ENCODE measurements around the gene CTPS1. TPM values are rescaled to one million over a fixed set of nuclear protein-coding genes. Genes with fewer than 3 reads are reported as not detected.

The CTPS1 gene
- total RNA-seq, 2 experiments from 2014 or later, result 72.6 to 74.5 TPM

DNA sequence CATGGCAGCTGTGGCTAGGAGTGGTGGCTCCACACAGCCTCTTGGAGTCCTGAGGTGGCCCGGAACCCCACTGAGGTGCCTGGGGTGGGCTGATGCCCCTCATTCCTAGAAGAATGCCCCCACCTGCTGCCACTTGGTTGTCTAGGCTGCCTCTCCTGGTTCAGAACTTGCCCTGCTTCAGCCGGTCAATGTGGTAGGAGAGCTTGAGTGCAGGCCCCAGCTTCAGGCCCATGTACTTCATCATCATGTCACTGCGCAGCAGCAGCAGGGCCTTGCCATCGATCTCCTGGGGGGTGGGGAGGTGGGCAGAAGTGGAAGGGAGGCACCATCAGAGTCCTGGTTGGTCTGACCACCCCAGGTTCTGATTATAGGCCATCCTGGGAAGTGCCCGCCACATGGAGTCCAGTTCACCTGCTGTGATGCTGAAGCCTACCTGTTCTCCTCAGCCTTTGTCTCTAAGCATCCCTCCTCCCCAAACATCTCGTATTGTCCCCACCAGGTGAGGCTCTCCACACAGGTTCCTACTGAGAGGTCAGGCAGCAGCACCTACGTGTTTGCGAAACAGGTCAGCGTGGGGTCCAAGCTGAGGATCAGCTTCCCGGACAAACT, 48.6 kb downstream of the CTPS1 start:
- CTCF ChIA-PET, result no interaction called here
- ATAC-seq (no peak), DNase-seq (no peak)
- peaks cover 14% of the 10 kb centered on the region for H3K4me1 Mint-ChIP-seq (ENCODE audit: low read depth)
- no peaks in the 10 kb centered on the region for H3K27me3 Mint-ChIP-seq (ENCODE audit: low read depth)
- POLR2A ChIA-PET, result no interaction called here
- no peak overlapping the region for H3K4me3 Mint-ChIP-seq
- H3K27ac Mint-ChIP-seq, result no peak overlapping the region
- no peaks in the 10 kb centered on the region for H3K9me3 Mint-ChIP-seq (ENCODE audit: insufficient read depth)
- H3K36me3 Mint-ChIP-seq (ENCODE audit: low read depth), result peaks cover 39% of the 10 kb centered on the region

DNA sequence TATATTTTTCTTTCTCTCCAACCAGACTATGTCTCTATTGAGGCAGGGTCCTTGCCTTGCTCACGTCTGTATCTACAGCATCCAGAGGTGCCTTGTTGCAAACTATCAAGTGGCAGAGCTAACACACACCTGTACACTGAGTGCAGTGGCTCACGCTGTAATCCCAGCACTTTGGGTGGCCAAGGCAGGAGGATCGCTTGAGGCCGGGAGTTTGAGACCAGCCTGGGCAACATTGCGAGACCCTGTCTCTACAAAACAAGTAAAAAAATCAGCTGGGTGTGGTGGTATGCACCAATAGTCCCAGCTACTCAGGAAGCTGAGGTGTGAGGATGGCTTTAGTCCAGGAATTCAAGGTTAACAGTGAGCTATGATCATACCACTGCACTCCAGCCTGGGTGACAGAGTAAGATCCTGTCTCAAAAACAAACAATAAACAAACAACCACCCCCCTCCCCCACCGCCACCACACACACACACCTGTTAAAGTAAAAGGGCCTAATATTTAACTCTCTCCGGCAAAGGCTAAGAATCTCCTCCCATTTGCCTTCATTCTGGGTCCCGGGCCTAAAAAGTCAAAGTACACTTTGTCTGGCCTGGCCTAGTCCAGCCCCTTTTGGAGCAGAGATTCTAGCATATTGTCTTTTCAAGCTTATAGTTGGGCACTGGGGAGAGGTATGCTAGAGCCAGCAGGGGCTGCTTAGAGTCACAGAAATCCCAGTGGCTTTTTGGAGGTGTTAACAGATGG, 51.5 kb downstream of the CTPS1 start:
- Mint-ChIP-seq H3K27ac (peak overlapping the region; percentile 16), H3K4me1 (ENCODE audit: low read depth) (peaks cover 5% of the 10 kb centered on the region), H3K9me3 (ENCODE audit: insufficient read depth) (no peaks in the 10 kb centered on the region), H3K4me3 (no peak overlapping the region), H3K36me3 (ENCODE audit: low read depth) (peaks cover 36% of the 10 kb centered on the region), H3K27me3 (ENCODE audit: low read depth) (no peaks in the 10 kb centered on the region)
- CTCF ChIA-PET, result no interaction called here
- POLR2A ChIA-PET, result interaction anchor here (1.0 kb wide), 1 partner anchor 14 kb away, joined by 3 read pairs; no protein-coding TSS in a partner anchor
- DNase-seq, result no peak
- ATAC-seq, result no peak

DNA sequence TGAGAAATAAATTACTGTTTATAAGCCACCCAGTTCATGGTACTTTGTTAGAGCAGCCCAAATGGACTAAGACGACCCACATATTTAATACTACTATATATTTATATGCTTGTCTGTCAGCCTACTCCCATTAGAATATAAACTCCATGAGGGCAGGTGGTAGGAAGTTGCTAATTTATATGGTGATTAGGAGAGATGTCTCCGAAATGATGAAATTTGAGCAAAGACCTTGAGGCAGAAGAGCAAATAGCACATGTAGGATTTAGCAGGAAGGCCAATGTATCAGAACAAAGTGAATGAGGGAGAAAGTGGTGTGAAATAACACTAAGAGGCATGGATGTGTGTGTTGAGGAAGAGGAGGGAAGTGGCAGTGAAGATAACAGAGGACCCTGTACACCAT, 52.7 kb downstream of the CTPS1 start:
- Mint-ChIP-seq H3K27me3 (ENCODE audit: low read depth) (no peaks in the 10 kb centered on the region), H3K27ac (no peak overlapping the region), H3K4me1 (ENCODE audit: low read depth) (no peaks in the 10 kb centered on the region), H3K36me3 (ENCODE audit: low read depth) (peaks cover 33% of the 10 kb centered on the region), H3K4me3 (no peak overlapping the region), H3K9me3 (ENCODE audit: insufficient read depth) (no peaks in the 10 kb centered on the region)
- no peak for ATAC-seq
- no peak for DNase-seq
- POLR2A ChIA-PET, result no interaction called here
- CTCF ChIA-PET, result no interaction called here

DNA sequence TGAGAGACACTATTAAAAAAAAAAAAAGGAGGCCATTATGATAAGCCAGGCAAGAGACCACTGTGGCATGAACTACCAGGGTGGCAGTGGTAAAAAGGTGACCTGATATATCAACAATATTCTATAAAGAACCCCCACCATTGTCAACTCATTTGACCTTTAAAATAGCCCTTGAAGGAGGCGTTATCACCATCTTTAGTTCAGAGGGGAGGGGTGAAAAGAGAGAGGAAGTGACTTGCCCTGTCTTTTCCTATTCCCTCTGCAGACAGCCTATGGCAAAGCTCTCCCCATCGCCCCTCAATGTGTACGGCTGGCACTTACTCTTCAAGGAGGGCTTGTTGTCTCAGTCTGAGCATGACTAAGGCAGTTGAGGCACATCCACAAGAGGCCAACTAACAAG, 53.8 kb downstream of the CTPS1 start:
- DNase-seq, result no peak
- no peak for ATAC-seq
- CTCF ChIA-PET, result no interaction called here
- Mint-ChIP-seq H3K4me3 (no peak overlapping the region), H3K36me3 (ENCODE audit: low read depth) (peaks cover 29% of the 10 kb centered on the region), H3K27ac (no peak overlapping the region), H3K27me3 (ENCODE audit: low read depth) (no peaks in the 10 kb centered on the region), H3K9me3 (ENCODE audit: insufficient read depth) (no peaks in the 10 kb centered on the region), H3K4me1 (ENCODE audit: low read depth) (no peaks in the 10 kb centered on the region)
- POLR2A ChIA-PET, result no interaction called here

DNA sequence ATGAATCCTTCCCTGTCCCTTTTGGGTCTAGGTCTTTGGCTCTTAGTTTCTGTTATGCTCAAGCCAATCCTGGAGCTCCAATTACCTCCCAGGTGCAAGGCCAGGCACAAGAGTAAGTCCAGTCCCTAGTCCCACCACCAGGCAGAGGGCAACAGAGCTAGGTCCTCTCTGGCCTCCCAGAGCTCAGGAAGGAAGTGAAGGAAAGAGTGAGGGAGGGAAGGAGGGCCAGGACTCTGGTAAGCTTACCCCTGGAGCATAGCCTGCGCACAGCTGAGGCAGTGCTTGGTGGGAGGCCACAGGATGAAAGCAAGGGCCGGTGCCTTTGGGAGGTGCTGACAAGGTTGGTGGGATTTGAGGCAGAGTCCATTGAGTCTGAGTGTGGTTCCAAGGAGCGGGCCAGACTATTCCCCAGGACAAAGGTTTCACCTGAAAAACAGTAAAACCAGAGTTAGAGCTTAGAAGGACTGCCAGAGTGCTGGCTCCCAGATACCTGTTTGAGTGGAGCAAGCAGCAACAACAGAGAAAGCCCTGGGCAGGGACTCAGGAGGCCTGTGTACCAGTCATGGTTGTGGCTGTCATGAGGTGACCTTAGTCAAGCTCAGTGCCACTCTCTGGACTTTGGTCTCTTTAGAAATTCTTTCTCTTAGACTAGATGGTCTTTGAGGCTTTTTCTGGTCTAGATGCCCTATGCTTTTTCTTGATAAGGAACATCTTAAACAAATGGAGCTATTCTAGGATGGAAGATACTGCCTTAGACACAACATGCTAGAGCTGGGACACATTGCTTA, 57.8 kb downstream of the CTPS1 start:
- DNase-seq (no peak), ATAC-seq (no peak)
- H3K9me3 Mint-ChIP-seq (ENCODE audit: insufficient read depth), result no peaks in the 10 kb centered on the region
- ChIA-PET CTCF (no interaction called here), POLR2A (no interaction called here)
- no peak overlapping the region for H3K4me3 Mint-ChIP-seq
- H3K27ac Mint-ChIP-seq, result no peak overlapping the region
- peaks cover 16% of the 10 kb centered on the region for H3K36me3 Mint-ChIP-seq (ENCODE audit: low read depth)
- H3K27me3 Mint-ChIP-seq (ENCODE audit: low read depth), result no peaks in the 10 kb centered on the region
- H3K4me1 Mint-ChIP-seq (ENCODE audit: low read depth), result peaks cover 7% of the 10 kb centered on the region

DNA sequence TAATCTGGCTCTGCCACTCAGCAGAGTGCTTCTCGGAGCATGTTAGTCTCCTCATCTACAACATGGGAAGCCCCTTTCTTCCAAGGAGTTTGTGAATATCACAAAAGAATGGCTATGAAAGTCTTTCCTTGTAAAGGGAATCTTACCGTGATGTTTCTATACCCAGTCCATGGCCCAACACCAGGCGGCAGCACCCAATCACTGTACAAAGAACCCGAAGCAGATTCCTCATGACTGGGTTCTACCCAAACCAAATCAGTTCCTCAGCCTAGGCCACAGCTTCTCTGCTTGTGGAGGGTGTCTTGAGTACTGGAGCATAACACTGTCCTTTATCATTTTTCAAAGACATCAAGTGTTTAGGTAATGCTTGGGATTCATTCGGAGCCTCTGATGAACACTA, 58.6 kb downstream of the CTPS1 start:
- POLR2A ChIA-PET, result no interaction called here
- Mint-ChIP-seq H3K9me3 (ENCODE audit: insufficient read depth) (no peaks in the 10 kb centered on the region), H3K36me3 (ENCODE audit: low read depth) (peaks cover 12% of the 10 kb centered on the region), H3K27ac (no peak overlapping the region), H3K27me3 (ENCODE audit: low read depth) (no peaks in the 10 kb centered on the region), H3K4me1 (ENCODE audit: low read depth) (peaks cover 7% of the 10 kb centered on the region), H3K4me3 (no peak overlapping the region)
- CTCF ChIA-PET, result no interaction called here
- DNase-seq (no peak), ATAC-seq (no peak)

DNA sequence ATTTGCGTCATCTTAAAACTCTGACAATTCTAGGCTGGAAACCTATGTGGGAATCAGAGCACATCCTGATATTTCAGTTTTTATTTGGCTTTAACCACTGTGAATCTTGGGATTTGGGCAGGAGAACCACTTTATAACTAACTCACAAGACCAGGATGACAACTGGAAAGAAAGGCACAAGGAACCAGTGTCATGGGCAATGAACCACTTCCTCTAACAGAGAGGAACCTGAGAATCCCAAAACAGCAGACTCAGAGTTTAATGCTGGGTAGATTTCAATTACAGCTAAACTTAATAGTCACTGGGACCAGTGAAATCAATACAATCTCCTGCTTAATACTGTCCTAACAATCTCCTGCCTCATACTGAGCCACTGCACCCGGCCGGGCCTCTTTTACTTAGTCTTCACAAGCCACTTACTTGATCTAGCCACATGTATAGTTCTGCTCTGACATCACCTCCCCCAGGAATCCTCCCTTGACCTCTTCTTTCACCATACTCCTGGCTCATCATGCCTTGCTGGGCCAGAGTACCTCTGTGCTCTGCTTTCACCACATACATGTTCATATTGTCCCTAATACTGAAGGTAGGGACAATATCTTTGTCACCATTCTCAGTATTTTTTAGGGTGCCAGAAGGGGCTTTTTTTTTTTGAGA, 62.2 kb downstream of the CTPS1 start:
- peak overlapping the region; percentile 6 for H3K27ac Mint-ChIP-seq

DNA sequence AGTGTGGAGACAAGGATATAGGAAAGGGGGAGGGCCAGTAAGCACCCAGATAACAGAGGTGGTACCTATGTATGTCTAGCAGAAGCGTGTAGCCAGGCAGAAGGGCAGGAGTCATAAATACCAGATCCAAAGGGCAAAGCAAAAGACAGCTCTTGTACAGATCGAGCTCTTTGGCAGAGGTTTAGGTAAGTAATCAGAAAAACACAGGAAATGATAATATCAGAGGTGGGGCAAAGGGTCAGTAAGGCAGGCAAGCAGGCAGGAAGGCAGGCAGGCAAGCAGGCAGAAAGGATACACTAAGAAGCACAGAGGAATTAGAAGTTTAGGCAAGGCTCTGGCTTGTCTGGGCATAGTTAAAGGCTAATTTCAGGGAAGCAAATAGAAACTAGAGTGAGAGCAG, 64.7 kb downstream of the CTPS1 start:
- H3K27me3 Mint-ChIP-seq (ENCODE audit: low read depth), result no peaks in the 10 kb centered on the region
- ChIA-PET CTCF (no interaction called here), POLR2A (no interaction called here)
- H3K9me3 Mint-ChIP-seq (ENCODE audit: insufficient read depth), result no peaks in the 10 kb centered on the region
- H3K36me3 Mint-ChIP-seq (ENCODE audit: low read depth), result peaks cover 32% of the 10 kb centered on the region
- no peak for DNase-seq
- peaks cover 17% of the 10 kb centered on the region for H3K4me1 Mint-ChIP-seq (ENCODE audit: low read depth)
- peak overlapping the region; percentile 55 for H3K27ac Mint-ChIP-seq
- no peak for ATAC-seq
- no peak overlapping the region for H3K4me3 Mint-ChIP-seq

More for the DNA sequence above, 62.2 kb downstream of the CTPS1 start:
- CTCF ChIA-PET, result no interaction called here
- POLR2A ChIA-PET, result no interaction called here
- ATAC-seq, result no peak
- no peak overlapping the region for H3K4me3 Mint-ChIP-seq
- no peaks in the 10 kb centered on the region for H3K27me3 Mint-ChIP-seq (ENCODE audit: low read depth)
- DNase-seq, result no peak
- peaks cover 17% of the 10 kb centered on the region for H3K4me1 Mint-ChIP-seq (ENCODE audit: low read depth)
- peaks cover 19% of the 10 kb centered on the region for H3K36me3 Mint-ChIP-seq (ENCODE audit: low read depth)
- H3K9me3 Mint-ChIP-seq (ENCODE audit: insufficient read depth), result no peaks in the 10 kb centered on the region

DNA sequence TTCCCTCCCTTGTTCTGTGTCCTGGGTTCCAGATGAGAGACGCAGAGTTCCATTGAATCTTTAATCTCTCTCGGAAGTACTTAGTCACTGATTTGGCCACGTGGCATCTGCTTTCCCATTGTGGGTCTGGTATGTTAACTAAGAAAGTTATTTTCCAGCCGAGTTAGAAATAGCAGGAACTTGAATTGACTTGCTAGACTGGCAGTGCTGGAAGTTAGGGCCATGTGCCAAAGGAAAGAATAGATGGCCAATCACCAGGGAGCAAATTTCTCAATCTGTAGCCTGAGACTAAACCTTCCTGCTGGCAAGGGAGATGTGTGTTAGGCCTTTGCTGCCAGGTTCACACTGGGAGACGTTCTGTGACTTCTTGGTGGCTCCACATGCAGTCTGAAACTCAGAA, 66.2 kb downstream of the CTPS1 start:
- Mint-ChIP-seq H3K36me3 (ENCODE audit: low read depth) (peaks cover 28% of the 10 kb centered on the region), H3K27ac (no peak overlapping the region), H3K4me3 (no peak overlapping the region), H3K4me1 (ENCODE audit: low read depth) (peaks cover 17% of the 10 kb centered on the region), H3K9me3 (ENCODE audit: insufficient read depth) (no peaks in the 10 kb centered on the region), H3K27me3 (ENCODE audit: low read depth) (no peaks in the 10 kb centered on the region)
- ChIA-PET CTCF (no interaction called here), POLR2A (no interaction called here)
- no peak for ATAC-seq
- DNase-seq, result no peak

DNA sequence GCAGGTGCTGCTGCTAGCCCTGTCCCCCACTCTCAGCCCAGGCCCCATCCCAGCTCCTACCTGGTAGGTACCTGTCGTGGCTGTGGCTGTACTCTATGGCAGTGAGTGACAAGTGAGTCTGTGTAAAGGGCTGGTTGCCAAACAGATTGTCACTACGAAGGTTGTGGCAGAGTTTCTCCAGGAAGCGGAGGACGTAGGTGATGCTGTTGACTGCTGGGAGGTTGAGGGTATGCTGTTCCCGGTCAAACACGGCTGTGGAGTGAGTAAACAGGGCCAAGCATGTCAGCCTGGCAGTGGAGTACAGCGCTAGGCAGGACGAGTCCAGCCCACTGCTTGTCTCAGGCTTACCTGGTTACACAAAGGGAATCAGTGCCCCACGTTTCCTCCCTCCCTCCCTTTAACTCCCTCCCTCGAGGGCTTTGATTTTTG, 66.9 kb downstream of the CTPS1 start:
- ATAC-seq (peak; percentile 27), DNase-seq (no peak)
- no peaks in the 10 kb centered on the region for H3K27me3 Mint-ChIP-seq (ENCODE audit: low read depth)
- H3K36me3 Mint-ChIP-seq (ENCODE audit: low read depth), result peaks cover 28% of the 10 kb centered on the region
- CTCF ChIA-PET, result no interaction called here
- peaks cover 16% of the 10 kb centered on the region for H3K4me1 Mint-ChIP-seq (ENCODE audit: low read depth)
- H3K27ac Mint-ChIP-seq, result no peak overlapping the region
- no peak overlapping the region for H3K4me3 Mint-ChIP-seq
- H3K9me3 Mint-ChIP-seq (ENCODE audit: insufficient read depth), result no peaks in the 10 kb centered on the region
- POLR2A ChIA-PET, result no interaction called here

DNA sequence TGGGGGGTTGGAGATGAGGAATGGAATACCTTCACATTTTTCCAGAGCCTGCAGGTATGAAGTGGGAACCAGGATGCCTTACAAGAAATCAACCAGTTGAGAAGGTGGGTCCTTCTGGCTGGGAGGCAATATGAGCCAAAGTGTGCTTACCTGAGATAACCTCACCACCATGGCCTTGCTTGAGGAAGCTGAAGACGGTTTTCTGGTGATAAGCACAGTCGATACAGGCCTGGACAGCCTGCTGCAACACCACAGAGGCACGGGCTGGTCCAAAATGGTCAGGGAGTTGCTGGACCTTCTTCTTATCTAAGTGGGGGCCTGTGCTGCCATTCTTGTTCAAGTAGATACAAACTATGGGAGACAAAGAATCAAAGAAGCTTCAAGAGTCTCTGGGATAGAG, 69.0 kb downstream of the CTPS1 start:
- DNase-seq, result no peak
- CTCF ChIA-PET, result interaction anchor here (1.1 kb wide), 1 partner anchor 234 kb away, joined by 3 read pairs; no protein-coding TSS in a partner anchor
- H3K9me3 Mint-ChIP-seq (ENCODE audit: insufficient read depth), result no peaks in the 10 kb centered on the region
- H3K27ac Mint-ChIP-seq, result no peak overlapping the region
- H3K36me3 Mint-ChIP-seq (ENCODE audit: low read depth), result peaks cover 33% of the 10 kb centered on the region
- peaks cover 10% of the 10 kb centered on the region for H3K4me1 Mint-ChIP-seq (ENCODE audit: low read depth)
- H3K4me3 Mint-ChIP-seq, result no peak overlapping the region
- no peak for ATAC-seq
- no peaks in the 10 kb centered on the region for H3K27me3 Mint-ChIP-seq (ENCODE audit: low read depth)
- POLR2A ChIA-PET, result no interaction called here

DNA sequence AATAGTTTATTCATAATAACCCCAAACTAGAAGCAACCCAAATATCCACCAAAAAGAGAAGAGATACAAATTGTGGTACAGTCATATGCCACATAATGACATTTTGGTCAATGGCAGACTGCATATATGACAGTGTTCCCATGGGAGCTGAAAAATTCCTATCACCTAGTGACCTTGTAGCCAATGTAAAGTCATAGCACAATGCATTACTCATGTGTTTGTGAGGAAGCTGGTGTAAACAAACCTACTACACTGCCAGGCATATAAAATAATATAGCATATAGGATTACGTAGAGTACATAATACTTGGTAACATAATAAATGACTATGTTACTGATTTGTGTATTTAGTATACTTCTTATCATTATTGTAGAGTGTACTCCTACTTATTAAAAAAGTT, 71.5 kb downstream of the CTPS1 start:
- ATAC-seq (no peak), DNase-seq (no peak)
- Mint-ChIP-seq H3K9me3 (ENCODE audit: insufficient read depth) (no peaks in the 10 kb centered on the region), H3K4me3 (no peak overlapping the region), H3K27me3 (ENCODE audit: low read depth) (no peaks in the 10 kb centered on the region), H3K27ac (no peak overlapping the region), H3K36me3 (ENCODE audit: low read depth) (peaks cover 28% of the 10 kb centered on the region), H3K4me1 (ENCODE audit: low read depth) (no peaks in the 10 kb centered on the region)
- CTCF ChIA-PET, result interaction anchor here (0.6 kb wide), 1 partner anchor 22 kb away, joined by 3 read pairs; no protein-coding TSS in a partner anchor
- POLR2A ChIA-PET, result no interaction called here
